Endothelial cell of umbilical vein (primary cell): Measurements from ENCODE around the gene METTL26. TPM values are rescaled to one million over a fixed set of nuclear protein-coding genes. Genes with fewer than 3 reads are reported as not detected.

ENCODE experiments used
- BruUV-seq: library from RNA; stranded (reverse); fragments of 400-500 nt; replicated peaks from 2 replicates; lab custom pipeline; 2021; lab: Mats Ljungman, UMichigan
- CTCF ChIA-PET: fragments of 300-600, 350-600 bp; sonication (Branson Sonifier 250); formaldehyde crosslinking; loops from one replicate; lab custom pipeline; 2021; ENCODE audit warnings: antibody characterized with exemption, inconsistent platforms; lab: Charles Lee
- POLR2A ChIA-PET: fragments of 300-600, 350-600 bp; sonication (Branson Sonifier 250); formaldehyde crosslinking; loops from one replicate; lab custom pipeline; 2021; ENCODE audit warnings: antibody characterized with exemption, inconsistent platforms; lab: Charles Lee
- DNase-seq: peaks from one replicate; pipeline ENCODE4 v3.0.0-alpha.2; 2011; ENCODE audit warnings: low read depth, low spot score
- FAIRE-seq: peaks from 2 replicates; lab custom pipeline; 2011; peaks lifted over from hg19 to GRCh38; lab: Jason Lieb, UNC
- H2AFZ ChIP-seq: 2 replicates; pipeline ENCODE4 v1.6.0; 2012; ENCODE audit warnings: low read depth, low read length, control low read depth, inconsistent platforms
- H3K27ac ChIP-seq: 2 replicates; pipeline ENCODE4 v1.5.1; 2011; ENCODE audit warnings: low read depth, mild to moderate bottlenecking, control low read depth, low read length, moderate library complexity; ENCODE audit not compliant: insufficient read depth
- H3K27me3 ChIP-seq, 2 experiments: 2 replicates each; pipeline versions ENCODE4 v1.6.0 to v1.6.1; 2011; ENCODE audit warnings: low read length in 2 of 2, mixed read lengths in 1 of 2; ENCODE audit not compliant: control insufficient read depth in 2 of 2, insufficient read depth in 2 of 2
- H3K36me3 ChIP-seq, 2 experiments: 2 replicates in 1 of 2; 3 replicates in 1 of 2; pipeline ENCODE4 v1.5.1; 2011; ENCODE audit warnings: low read length in 2 of 2, mild to moderate bottlenecking in 1 of 2, moderate library complexity in 1 of 2; ENCODE audit not compliant: control insufficient read depth in 2 of 2, insufficient read depth in 2 of 2; ENCODE audit errors: extremely low read depth in 1 of 2
- H3K4me1 ChIP-seq: 3 replicates; pipeline ENCODE4 v1.5.1; 2011; ENCODE audit warnings: mild to moderate bottlenecking, low read length; ENCODE audit not compliant: control insufficient read depth, insufficient read depth; ENCODE audit errors: extremely low read depth
- H3K4me2 ChIP-seq: 2 replicates; pipeline ENCODE4 v1.6.1; 2011; ENCODE audit warnings: low read length, control low read depth, mixed read lengths; ENCODE audit not compliant: insufficient read depth
- H3K4me3 ChIP-seq, 3 experiments: fragments of 200-600 bp in 1 of 3; sonication (generic), shearing (Covaris generic) in 1 of 3; replicated peaks in 1 of 3; 2 replicates each; pipeline ENCODE4 v1.5.1; 2011 to 2016; ENCODE audit warnings: control low read depth in 3 of 3, low read length in 3 of 3, mild to moderate bottlenecking in 2 of 3, inconsistent platforms in 1 of 3, low read depth in 1 of 3, moderate library complexity in 1 of 3; ENCODE audit not compliant: insufficient read depth in 1 of 3
- H3K79me2 ChIP-seq: 2 replicates; pipeline ENCODE4 v1.6.0; 2012; ENCODE audit warnings: low read length, inconsistent platforms; ENCODE audit not compliant: control insufficient read depth, insufficient read depth
- H3K9ac ChIP-seq: replicated peaks from 2 replicates; pipeline ENCODE3; 2011; ENCODE audit warnings: low read length, control low read depth; ENCODE audit not compliant: insufficient read depth; ENCODE audit errors: extremely low read depth
- H3K9me1 ChIP-seq: replicated peaks from 3 replicates; pipeline ENCODE4 v1.6.0; 2011; ENCODE audit warnings: mild to moderate bottlenecking, low read length; ENCODE audit not compliant: control insufficient read depth, insufficient read depth; ENCODE audit errors: extremely low read depth
- H3K9me3 ChIP-seq: replicated peaks from 2 replicates; pipeline ENCODE4 v1.5.1; 2012; ENCODE audit warnings: low read length, inconsistent platforms; ENCODE audit not compliant: control insufficient read depth, insufficient read depth
- H4K20me1 ChIP-seq: replicated peaks from 2 replicates; pipeline ENCODE3; 2011; ENCODE audit warnings: mild to moderate bottlenecking, low read length; ENCODE audit not compliant: control insufficient read depth, insufficient read depth; ENCODE audit errors: extremely low read depth
- CTCF ChIP-seq, 2 donors: IDR thresholded peaks; 1 replicate in 1 of 2; 2 replicates in 1 of 2; pipeline ENCODE4 v1.5.1; 2011; ENCODE audit warnings: low read length in 2 of 2, mild to moderate bottlenecking in 2 of 2, moderate library complexity in 2 of 2, control low read depth in 1 of 2, inconsistent platforms in 1 of 2, low read depth in 1 of 2; ENCODE audit not compliant: insufficient read depth in 1 of 2; ENCODE audit errors: extremely low read depth in 1 of 2
- EZH2 ChIP-seq: IDR thresholded peaks from 2 replicates; pipeline ENCODE4 v1.6.1; 2012; ENCODE audit warnings: borderline replicate concordance, low read depth, mild to moderate bottlenecking, moderate library complexity, low read length, inconsistent platforms; ENCODE audit not compliant: severe bottlenecking
- FOS ChIP-seq: IDR thresholded peaks from 2 replicates; pipeline ENCODE4 v1.6.1; 2011; ENCODE audit warnings: mild to moderate bottlenecking, low read length, moderate library complexity, borderline replicate concordance; ENCODE audit not compliant: insufficient read depth
- GATA2 ChIP-seq: IDR thresholded peaks from 2 replicates; pipeline ENCODE4 v1.7.0; 2011; ENCODE audit warnings: low read depth, mild to moderate bottlenecking, moderate library complexity, mixed read lengths, low read length; ENCODE audit not compliant: insufficient read length, insufficient read depth
- JUN ChIP-seq: IDR thresholded peaks from 2 replicates; pipeline ENCODE4 v1.6.1; 2011; ENCODE audit warnings: borderline replicate concordance, low read depth; ENCODE audit not compliant: insufficient read length, insufficient read depth
- MYC ChIP-seq: IDR thresholded peaks from one replicate; pipeline ENCODE4 v1.6.1; 2011; ENCODE audit warnings: mild to moderate bottlenecking, low read depth, low read length
- POLR2A ChIP-seq: IDR thresholded peaks from 2 replicates; pipeline ENCODE4 v1.6.1; 2012; ENCODE audit warnings: low read depth, mild to moderate bottlenecking, control low read depth, low read length
- POLR2AphosphoS5 ChIP-seq: IDR thresholded peaks from 2 replicates; pipeline ENCODE4 v1.6.1; 2012; ENCODE audit warnings: low read depth, mild to moderate bottlenecking, control low read depth, low read length, moderate library complexity; ENCODE audit not compliant: insufficient read depth
- dilution Hi-C: fragments of 300-500 bp; cut with MboI; formaldehyde crosslinking; loops from one replicate; pipeline ENCODE4 v1.15.0; 2019; ENCODE audit warnings: low sequenced_read_pairs; ENCODE audit not compliant: extremely low pct_ligation_motif_present
- intact Hi-C: fragments of 100-400 bp; cut with micrococcal nuclease; formaldehyde crosslinking; loops from one replicate; pipeline ENCODE4 v1.10.0; 2022
- polyA plus RNA-seq, 4 experiments: library from polyadenylated mRNA; depleted of rRNA in 3 of 4; stranded (reverse) in 3 of 4; unstranded in 1 of 4; fragments of >200 nt; gene quantifications; 2 replicates each; pipeline versions ENCODE4 v1.2.1 to v1.2.3, GENCODE V29; 2011 to 2012; ENCODE audit warnings: missing spikeins in 1 of 4
- total RNA-seq: library from RNA; stranded (reverse); gene quantifications from 2 replicates; pipeline ENCODE4 v1.2.3, GENCODE V29; 2021
- TF ChIP-seq, protein P1 (sequence below): IDR thresholded peaks from 2 replicates; pipeline ENCODE4 v1.6.1; 2011; ENCODE audit not compliant: insufficient read depth, insufficient read length

The METTL26 gene
- total and polyA plus RNA-seq, 2 donors (not counting 3 experiments of a cell fraction or from before 2014, with no cell fraction given) = 114 to 138 TPM

- intact Hi-C loops (no loop called here), dilution Hi-C loops (no loop called here)
- ChIA-PET CTCF (no interaction called here), POLR2A (no interaction called here)
- Histone ChIP-seq H3K9me3 (no peaks in the 10 kb centered on the region), H3K9ac (no peak overlapping the region), H2AFZ (no peak overlapping the region), H3K4me1 (peaks cover 8% of the 10 kb centered on the region), H3K4me3 (no peak overlapping the region), H3K27me3 (no peaks in the 10 kb centered on the region), H3K27ac (no peak overlapping the region), H3K36me3 (peaks cover 0 to 3% of the 10 kb centered on the region in 2 experiments), H3K9me1 (no peaks in the 10 kb centered on the region), H3K4me2 (no peak overlapping the region), H3K79me2 (peaks cover 22% of the 10 kb centered on the region), H4K20me1 (no peaks in the 10 kb centered on the region)
- no peak for DNase-seq
- FAIRE-seq = no peak
- no peak for TF ChIP-seq MYC
- TF ChIP-seq GATA2 = no peak
- no peak for TF ChIP-seq JUN
- no peak for TF ChIP-seq POLR2AphosphoS5
- TF ChIP-seq POLR2A = no peak
- TF ChIP-seq FOS = no peak
- TF ChIP-seq, protein P1, sequence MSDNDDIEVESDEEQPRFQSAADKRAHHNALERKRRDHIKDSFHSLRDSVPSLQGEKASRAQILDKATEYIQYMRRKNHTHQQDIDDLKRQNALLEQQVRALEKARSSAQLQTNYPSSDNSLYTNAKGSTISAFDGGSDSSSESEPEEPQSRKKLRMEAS = no peak
- TF ChIP-seq CTCF (IDR thresholded peaks at IDR 0.05; ENCODE audit: extremely low read depth in 1 of 2, insufficient read depth in 1 of 2, low read depth in 1 of 2, low read length in 2 of 2) = no peak
- no peak for TF ChIP-seq EZH2
- no TSS peak for BruUV-seq
These were observed 41.0 kb downstream of the METTL26 start for GRCh38 chr16:595094-595528.
